GM18508 (cell line): ENCODE results near the gene CXXC5.
"Not testable (repeated sequence)": the region's sequence is repeated elsewhere in the genome, so short reads cannot be mapped to it uniquely, and the experiment has no call there.

Source experiments
- ATAC-seq: cut with Tn5 transposase; IDR thresholded peaks from one replicate; pipeline ENCODE4 v1.9.1; 2021; ENCODE audit warnings: moderate number of reproducible peaks; ENCODE audit not compliant: insufficient read depth, unreplicated experiment

Gene CXXC5

DNA sequence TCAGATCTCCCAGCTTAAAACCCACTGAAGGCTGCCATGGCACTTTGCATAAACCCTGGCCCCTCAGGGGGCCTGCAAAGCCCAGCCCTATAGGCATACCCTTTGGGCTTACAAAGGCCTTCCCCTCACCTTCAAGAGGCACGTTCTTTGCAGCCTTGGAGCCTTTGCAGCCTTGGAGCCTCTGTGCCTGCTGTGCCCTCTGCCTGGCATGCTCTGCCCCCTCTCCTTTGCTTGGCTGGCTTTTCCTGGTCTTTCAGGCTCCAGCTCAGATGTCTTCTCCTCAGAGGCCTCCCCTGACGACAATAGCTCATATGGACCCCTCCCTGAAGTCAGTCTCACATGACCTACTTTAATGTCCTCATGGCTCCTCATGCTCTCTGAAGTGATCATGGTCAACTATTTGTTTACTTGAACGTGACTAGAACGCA, 60.3 kb downstream of the CXXC5 start:
- no peak for ATAC-seq

DNA sequence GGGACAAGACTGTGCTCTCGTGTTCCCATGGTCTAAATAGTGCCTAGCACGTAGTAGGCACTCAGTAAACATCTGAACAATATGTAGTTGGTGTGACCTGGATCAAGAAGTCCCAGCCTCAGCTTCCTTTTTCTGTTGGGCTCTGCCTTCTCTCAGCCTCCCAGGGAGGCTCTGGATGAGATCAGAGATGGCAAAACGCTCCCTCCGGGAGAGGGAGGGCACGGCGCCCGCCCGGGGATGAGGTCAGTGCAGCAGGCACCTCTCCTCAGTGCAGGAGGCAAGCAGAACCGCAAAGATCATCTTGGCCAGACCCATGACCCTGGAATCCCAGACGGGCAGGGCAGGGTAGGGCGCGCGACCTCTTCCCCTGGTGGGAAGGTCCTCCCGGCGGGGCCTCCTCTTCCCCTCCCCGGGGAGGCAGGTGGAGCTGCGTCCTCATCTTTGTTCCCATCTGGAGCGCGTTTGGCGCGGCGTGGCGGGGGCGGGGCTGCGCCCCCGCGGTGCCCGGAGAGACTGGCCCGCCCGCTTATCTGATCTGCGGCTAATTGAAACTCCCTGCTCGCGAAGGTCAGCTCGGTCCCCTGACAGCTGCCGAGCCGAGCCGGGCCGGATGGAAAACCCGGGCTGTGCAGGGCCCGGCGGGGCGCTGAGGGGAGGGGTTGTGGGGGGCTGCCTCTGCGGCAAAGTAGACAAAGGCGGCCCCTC, 60.9 kb downstream of the CXXC5 start:
- no peak for ATAC-seq

DNA sequence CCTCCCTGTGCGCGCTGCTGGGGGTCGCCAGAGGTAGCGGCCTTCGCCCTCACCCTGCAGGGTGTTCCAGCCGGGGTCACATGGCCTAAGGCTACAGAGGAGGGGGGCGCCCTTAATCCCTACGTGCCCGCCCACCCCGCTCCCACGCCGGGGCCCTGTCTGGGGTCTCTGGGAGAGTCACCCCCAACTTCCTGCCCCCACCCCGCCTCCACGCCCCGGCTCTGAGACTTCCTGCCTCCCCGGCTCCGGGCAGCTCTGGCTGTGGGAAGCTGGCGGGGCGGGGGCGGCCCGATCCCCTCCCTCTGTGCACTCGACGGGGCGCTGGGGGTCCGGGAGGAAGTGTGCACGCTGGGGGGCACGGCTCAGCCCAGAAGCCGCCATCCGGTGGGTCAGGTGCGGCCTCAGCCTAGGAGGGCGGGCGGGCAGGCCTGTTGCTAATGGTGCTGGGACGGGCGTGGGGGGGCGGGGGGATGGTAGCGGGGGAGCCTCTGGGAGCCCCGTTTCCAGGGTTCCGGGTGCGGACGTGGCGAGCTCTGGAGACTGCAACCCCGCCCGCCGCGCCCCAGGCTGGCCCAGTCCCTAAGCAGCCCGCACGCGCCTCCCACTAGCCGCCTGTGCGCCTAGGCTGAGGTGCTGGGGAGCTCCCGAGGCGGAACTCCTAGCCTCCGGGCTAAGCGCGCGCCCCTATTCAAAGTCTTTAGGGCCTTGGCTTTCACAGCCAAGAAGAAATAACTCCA, 61.6 kb downstream of the CXXC5 start:
- ATAC-seq, result no peak

DNA sequence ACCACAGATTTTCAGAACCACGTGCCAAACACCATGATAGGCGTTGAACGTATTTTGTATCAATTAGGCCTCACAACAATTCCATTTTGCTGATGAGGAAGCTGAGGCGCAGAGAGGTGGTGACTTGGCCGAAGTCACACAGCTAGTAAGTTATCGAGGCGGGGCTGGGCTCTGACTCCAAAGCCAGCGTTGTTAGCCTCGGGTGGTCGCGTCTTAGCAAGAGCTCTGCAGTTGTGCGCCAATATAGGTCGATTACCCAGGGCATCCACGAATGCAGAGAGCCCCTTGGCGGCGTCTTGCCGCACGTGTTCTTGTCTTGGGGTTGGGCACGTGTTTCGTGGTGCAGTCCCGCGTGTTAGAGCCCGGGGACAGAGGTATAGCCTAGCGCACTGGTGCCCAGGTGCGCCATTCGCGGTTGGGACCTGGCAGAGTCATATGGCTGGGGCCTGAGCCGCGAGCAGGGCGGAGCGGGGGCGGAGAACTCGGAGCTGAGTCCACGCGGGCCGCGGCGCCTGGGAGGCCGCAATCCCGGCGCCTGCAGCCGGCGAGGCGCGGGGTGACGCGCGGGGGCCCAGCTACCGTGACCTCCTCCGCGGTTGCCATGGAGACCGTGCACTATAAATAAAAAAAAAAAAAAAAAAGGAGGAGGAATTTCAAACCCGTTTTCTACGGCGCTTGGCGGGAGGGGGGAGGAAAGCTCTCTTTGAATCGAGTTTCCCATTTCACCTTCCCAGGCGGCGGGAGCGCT, 62.3 kb downstream of the CXXC5 start:
- no peak for ATAC-seq

DNA sequence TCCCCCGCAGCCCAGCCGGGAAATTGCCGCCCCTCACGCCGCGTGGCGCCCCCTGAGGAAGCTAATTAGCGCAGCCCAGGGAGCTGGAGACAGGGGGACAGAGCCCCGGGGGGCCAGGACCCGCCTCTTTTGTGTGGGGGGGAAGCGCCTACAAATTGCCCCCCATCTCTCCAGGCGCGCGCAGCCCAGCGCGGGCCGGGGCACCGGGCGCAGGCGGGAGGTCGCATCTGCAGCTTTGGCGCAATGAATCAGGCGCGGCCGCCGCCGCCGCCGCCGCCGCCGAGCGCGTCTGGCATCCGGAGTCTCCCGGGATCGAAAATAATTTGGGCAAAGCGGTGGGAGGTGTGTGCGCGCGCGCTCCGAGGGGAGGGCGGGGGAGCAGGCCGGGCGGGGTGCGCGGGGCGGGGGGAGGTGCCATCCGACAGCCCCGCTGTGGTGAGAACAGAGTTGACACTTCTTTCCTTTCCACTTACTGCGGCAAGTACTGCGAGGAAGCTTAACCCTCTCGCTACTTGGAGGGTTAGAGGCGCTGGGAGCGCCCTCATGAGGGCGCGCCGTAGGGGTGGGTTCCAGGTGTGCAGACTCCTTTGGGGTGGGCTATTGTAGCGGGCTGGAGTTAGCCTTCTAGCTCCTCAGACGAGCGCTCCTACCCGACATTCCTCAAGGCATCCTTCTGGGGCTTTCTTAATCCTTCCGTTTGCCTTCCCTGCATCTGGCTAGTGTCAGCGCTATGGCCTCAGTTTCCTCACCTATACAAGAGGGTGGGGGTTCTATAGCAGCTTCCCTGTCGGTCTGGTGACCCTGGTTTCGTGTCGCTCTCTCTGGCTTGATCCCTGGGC, 63.1 kb downstream of the CXXC5 start:
- ATAC-seq, result no peak

DNA sequence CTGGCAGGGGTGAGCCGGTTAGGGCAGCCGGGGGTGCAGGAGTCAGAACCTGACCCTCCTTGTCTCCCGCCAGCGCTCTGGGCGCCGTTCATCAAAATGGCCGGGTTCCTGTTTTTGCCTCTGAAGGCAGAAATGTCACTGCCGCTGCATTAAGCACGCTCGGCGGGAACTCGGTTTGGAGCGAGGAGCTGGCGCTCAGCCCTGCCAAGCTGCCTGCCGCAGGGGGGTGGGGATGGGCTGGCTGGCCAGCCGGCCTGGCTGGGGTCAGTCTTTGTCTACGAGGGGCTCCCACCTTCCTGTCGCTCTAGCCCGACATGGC, 63.7 kb downstream of the CXXC5 start:
- no peak for ATAC-seq

DNA sequence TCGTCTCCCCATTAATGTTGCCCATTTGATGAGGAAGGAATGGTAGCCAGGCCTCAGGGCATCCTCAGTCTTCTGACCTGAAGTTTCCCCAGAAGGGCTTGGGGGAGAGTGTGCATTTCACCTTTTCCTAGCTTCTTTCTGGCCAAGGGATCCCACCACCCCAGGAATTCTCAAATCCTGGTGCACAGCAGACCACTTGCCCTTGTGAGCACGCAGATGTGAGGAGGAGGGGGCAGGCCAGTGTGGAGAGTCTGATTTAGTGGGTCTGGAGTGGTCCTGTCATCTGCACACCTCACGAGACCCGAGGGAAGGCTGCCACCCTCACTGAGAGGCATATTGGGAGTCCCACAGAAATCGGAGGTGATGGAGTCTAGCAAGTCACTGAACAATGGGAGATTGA, 64.3 kb downstream of the CXXC5 start:
- no peak for ATAC-seq

DNA sequence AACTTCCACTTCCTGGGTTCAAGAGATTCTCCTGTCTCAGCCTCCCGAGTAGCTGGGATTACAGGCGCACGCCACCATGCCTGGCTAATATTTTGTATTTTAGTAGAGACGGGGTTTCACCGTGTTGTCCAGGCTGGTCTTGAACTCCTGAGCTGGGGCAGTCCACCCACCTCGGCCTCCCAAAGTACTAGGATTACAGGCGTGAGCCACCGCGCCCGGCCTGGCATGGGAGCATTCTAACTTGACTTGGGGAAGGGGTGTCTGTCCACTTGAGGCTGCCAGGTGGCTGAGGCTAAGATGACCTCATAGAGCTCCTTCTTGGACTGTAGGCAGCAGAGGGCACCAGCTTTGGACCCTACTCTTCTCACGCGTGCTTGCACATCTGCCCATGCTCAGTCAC, 65.7 kb downstream of the CXXC5 start:
- ATAC-seq, result not testable (repeated sequence)

DNA sequence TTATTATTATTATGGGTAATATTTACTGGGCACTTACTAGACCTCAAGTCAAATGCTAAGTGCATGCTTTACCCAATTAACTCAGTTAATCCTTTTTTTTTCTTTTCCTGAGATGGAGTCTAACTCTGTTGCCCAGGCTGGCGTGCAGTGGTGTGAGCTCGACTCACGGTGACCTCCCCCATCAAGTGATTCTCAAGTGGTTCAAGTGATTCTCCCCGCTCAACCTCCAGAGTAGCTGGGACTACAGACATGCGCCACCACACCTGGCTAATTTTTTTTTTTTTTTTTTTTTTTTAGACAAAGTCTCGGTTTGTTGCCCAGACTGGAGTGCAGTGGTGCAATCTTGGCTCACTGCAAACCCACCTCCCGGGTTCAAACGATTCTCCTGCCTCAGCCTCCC, 69.1 kb downstream of the CXXC5 start:
- ATAC-seq, result no peak

DNA sequence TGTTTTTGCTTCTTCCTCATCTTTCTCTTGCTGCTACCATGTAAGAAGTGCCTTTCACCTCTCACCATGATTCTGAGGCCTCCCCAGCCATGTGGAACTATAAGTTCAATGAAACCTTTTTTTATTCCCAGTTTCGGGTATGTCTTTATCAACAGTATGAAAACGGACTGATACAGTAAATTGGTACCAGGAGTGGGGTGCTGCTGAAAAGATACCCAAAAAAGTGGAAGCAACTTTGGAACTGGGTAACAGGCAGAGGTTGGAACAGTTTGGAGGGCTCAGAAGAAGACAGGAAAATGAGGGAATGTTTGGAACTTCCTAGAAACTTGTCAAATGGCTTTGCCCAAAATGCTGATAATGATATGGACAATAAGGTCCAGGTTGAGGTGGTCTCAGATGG, 70.3 kb downstream of the CXXC5 start:
- ATAC-seq, result not testable (repeated sequence)

DNA sequence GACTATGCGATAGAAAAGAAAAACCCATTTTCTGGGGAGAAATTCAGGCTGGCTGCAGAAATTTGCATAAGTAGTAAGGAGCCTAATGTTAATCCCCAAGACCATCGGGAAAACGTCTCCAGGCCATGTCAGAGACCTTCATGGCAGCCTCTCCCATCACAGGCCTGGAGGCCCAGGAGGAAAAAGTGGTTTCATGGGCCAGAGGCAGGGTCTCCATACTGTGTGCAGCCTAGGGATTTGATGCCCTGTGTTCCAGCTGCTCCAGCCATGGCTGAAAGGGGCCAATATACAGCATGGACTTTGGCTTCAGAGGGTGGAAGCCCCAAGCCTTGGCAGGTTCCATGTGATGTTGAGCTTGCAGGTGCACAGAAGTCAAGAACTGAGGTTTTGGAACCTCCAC, 71.8 kb downstream of the CXXC5 start:
- ATAC-seq, result not testable (repeated sequence)

DNA sequence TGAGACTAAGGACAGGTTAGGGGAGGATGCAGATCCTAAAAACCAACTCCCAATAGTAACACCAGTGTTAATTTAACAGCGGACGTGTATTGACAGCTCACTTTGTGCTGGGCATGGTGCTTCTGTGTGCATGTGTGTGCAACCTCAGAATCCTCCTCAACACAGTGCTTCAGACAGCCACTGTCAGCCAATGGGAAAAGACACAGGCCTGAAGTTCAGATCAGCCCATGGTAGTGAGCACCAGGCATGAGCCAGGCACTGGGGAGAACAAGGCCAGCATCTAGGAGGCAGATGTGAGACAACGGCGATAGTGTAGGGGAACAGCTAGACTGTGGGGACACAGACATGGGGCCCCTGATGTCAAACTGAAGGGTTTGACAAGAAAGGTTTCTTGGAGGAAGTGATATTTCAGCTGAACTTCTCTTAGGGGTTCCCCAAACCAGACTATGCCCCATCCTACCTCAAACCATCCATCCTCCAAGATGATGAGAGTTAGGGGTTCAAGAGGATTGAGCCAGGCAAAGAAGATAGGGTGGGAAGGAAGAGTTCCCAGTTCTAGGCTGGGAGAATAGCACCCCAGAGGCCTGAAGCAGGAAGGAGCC, 75.9 kb downstream of the CXXC5 start:
- ATAC-seq, result no peak

DNA sequence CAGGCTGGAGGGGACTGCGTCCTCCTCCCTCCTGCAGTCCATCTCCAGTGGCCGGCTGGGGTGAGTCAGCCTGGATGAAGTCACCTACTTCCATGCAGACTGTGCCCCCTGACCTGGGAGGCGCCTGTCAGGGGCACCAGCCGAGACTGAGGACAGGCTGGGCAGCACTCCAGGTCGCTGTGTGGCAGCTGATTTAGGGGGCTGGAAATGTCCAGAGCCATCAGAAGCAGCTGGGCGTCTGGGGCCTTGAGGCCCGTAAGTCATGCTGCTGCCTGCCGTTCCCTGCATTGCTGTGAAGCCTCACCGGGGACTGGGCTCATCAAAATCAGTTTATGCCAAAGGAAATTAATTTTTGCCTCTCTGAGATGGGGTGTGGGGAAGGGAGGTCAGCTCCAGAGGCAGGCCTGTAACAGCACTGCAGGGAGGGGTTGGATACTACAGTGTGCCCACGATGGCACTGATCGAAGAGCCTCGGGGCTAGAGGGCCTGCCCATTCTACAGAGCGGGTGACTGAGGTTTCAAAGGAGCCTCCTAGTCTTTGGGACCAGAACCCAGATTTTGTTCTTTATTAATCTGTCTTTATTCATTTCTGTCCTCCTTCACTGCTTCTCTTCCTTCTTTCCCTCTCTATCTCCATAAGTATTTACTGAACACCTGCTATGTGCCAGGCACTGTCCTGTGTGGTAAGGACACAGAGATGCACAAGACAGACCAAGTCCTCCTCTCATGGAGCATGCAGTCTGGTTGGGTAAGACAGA, 77.1 kb downstream of the CXXC5 start:
- no peak for ATAC-seq

DNA sequence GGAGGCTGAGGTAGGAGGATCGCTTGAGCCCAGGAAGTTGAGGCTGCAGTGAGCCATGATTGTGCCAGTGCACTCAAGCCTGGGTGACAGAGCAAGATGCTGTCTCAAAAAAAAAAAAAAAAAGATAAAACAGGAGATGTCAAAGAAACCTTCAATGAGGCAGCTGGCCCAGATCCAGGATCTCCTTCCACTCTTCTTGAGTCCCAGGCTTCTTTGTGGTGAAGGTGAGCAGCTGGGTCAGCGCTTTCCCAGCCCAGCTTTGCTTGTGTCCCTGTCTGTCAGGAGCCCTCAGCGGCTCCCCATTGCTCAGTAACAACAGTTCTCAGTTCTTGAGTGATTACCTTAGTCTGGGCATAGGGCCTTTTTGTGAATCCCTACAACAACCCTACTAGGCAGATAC, 78.1 kb downstream of the CXXC5 start:
- no peak for ATAC-seq

DNA sequence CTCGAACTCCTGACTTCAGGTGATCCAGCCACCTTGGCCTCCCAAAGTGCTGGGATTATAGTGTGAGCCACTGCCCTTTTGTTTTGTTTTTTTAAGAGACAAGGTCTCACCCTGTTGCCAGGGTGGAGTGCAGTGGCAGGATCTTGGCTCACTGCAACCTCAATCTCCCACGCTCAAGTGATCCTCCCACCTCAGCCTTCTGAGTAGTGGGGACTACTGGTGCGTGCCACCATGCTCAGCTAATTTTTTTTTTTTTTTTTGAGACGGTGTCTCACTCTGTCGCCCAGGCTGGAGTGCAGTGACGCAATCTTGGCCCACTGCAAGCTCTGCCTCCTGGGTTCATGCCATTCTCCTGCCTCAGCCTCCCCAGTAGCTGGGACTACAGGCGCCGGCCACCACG, 79.5 kb downstream of the CXXC5 start:
- not testable (repeated sequence) for ATAC-seq

DNA sequence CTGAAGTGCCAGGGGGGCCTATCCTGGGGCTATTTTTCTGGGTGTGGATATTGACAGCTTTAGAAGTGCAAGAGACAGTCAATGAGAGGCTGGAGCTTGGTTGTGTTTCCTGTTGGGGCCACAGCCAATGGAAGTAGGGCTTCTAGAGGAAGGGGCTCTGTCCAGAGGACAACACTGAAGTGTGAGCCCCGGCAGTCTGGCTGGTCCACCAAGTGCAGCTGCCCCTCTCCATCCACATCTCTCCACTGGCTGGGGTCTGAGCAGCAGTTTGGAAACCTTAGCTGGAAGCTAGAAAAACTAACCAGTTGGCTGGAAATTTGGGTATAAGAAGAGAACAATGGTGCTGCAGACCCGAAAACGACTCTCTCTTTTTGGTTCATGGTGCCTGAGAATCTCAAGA, 83.1 kb downstream of the CXXC5 start:
- ATAC-seq, result no peak

DNA sequence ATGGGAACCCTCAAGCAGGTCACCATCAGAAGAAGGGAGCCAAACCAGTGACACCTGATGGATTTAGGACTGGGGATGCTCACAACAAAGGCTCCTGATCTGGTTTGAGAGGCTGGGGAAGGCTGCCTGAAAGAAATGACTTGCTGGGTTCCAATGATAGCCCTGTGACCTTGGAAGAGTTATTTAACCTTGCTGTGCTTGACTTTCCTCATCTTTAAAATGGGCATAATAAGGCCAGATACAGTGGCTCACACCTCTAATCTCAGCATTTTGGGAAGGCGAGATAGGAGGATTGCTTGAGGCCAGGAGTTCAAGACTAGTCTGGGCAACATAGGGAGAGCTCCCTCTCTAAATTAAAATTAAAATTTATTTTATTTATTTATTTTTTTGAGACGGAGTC, 83.9 kb downstream of the CXXC5 start:
- ATAC-seq, result no peak

DNA sequence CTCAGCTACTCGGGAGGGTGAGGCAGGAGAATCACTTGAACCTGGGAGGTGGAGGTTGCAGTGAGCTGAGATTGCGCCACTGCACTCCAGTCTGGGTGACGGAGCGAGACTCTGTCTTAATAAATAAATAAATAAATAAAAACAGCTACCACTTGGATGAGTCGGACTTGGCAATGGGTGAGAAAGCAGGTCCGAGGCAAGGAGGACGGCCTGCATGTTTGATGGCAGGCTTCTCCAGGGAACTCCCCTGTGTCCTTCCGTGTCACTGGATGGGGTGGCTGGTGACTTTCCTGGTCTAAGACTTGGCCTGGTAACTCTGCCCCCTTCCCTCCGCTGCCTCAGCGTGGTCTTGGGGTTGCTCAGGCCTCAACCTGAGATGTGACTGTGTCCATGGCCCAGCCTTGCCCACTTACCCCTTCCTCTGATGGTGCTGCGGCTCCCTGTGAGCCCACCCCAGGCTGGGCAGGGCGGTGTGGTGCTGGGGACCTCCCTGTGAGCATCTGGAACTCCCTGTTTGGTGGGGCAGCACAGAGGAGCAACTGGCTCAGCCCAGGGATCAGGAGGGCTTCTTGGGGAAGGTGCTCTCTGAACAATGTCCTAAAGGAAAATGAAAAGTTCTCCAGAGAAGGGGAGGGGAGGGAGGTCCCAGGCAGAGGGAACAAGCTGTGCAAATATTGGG, 85.0 kb downstream of the CXXC5 start:
- ATAC-seq, result no peak
